Heart right ventricle (tissue), 16 donors: Measurements from ENCODE around the gene TMCC3. TPM values are rescaled to one million over a fixed set of nuclear protein-coding genes. Genes with fewer than 3 reads are reported as not detected.
A peak's percentile ranks its signal among the peaks of the same experiment; 100 is the strongest.

Experiments used
- ATAC-seq, 8 donors: fragments of 200-7000 bp; cut with Tn5 transposase; one replicate each; pipeline ENCODE4 v1.9.1; 2020; ENCODE audit warnings: mild to moderate bottlenecking in 8 of 8, moderate library complexity in 8 of 8, moderate number of reproducible peaks in 1 of 8
- DNase-seq, 2 donors: peaks; one replicate each; pipeline ENCODE4 v3.0.0-alpha.2; 2020
- H3K27ac ChIP-seq, 10 donors: fragments of 200-600 bp; sonication (generic) in 2 of 10; one replicate each; pipeline versions ENCODE4 v1.5.0 to v1.8.0; 2020 to 2022; ENCODE audit warnings: mild to moderate bottlenecking in 3 of 10
- H3K27me3 ChIP-seq, 7 donors: fragments of 200-600 bp; one replicate each; pipeline ENCODE4 v1.8.0; 2021 to 2022; ENCODE audit warnings: mild to moderate bottlenecking in 2 of 7
- H3K36me3 ChIP-seq, 9 donors: fragments of 200-600 bp; sonication (generic) in 1 of 9; one replicate each; pipeline versions ENCODE4 v1.5.0 to v1.8.0; 2020 to 2022; ENCODE audit warnings: mild to moderate bottlenecking in 2 of 9
- H3K4me1 ChIP-seq, 9 donors: fragments of 200-600 bp; sonication (generic) in 1 of 9; one replicate each; pipeline versions ENCODE4 v1.5.0 to v1.8.0; 2020 to 2022; ENCODE audit warnings: mild to moderate bottlenecking in 4 of 9
- H3K4me3 ChIP-seq, 10 donors: fragments of 200-600 bp; sonication (generic) in 2 of 10; one replicate each; pipeline versions ENCODE4 v1.5.0 to v1.8.0; 2020 to 2022; ENCODE audit warnings: mild to moderate bottlenecking in 7 of 10, moderate library complexity in 2 of 10
- H3K9me3 ChIP-seq, 11 donors: fragments of 200-600 bp in 10 of 11; sonication (generic) in 2 of 11; one replicate each; pipeline versions ENCODE4 v1.5.0 to v1.8.0; 2013 to 2022; ENCODE audit warnings: mild to moderate bottlenecking in 2 of 11, control low read depth in 1 of 11, moderate library complexity in 1 of 11
- WGBS, 2 donors: extraction: QIAGEN DNeasy Blood & Tissue Kit; methylation state at CpG; one replicate each; pipeline ENCODE4 v1.1.7; 2013; ENCODE audit warnings: inconsistent platforms in 1 of 2; 5-methylcytosine and 5-hydroxymethylcytosine counted together
- intact Hi-C, 10 donors: fragments of 100-400 bp; cut with DNase I; formaldehyde crosslinking; loops; one replicate each; pipeline versions ENCODE4 v1.11.1 to v1.14.2; 2022
- polyA plus RNA-seq, 2 donors: library from polyadenylated mRNA; stranded (reverse); fragments of 200-250 nt; gene quantifications; one replicate each; pipeline ENCODE4 v1.2.3, GENCODE V29; 2013
- total RNA-seq, 10 donors: library from RNA; stranded (reverse); fragmentation: NEBNext Ultra II Directional in 3 of 10; extraction: Animal tissue kit (Norgen Biotek cat#: 25700) in 3 of 10; gene quantifications; one replicate each; pipeline versions ENCODE4 v1.2.1 to v1.2.4, GENCODE V29; 2021 to 2023
- TF ChIP-seq, protein P1 (sequence below), 9 donors: fragments of 200-600 bp; sonication (generic) in 2 of 9; IDR thresholded peaks; one replicate each; pipeline versions ENCODE4 v1.5.0 to v1.8.0; 2021 to 2022; ENCODE audit warnings: antibody characterized with exemption in 9 of 9, mild to moderate bottlenecking in 5 of 9, moderate library complexity in 1 of 9
- donor health status: Arrhythmogenic right ventricular cardiomyopathy.
- donor health status: ischemic (EF 13 %, LVEDD 7.1; RV severe dilation, severe dysfunction).
- donor health status: healthy with polysubstance abuse.
- donor health status: DM: no; HTN: yes; CAD: no.
- donor health status: DM: no; HTN: no; CAD: no.
- donor health status: ischemic (EF 25% LVEDD 6.9; RV normal size, moderate dysfunction).
- donor health status: ischemic (EF 25% LVEDD 5.7; RV mildly dilated, moderate dysfunction).
- donor health status: healthy.
- donor health status: DM: yes; HTN: yes; CAD: no.
- donor health status: Ischemic cardiomyopathy.
- donor health status: ischemic (EF 35%, LVEDD 5.7; RV mildly dilated, moderate dysfunction).
- donor health status: nonischemic (EF 11% LVEDD 7.7; RV severe dilation, severe dysfunction).
- donor health status: DM: yes; HTN: yes; CAD: no.
- donor health status: PGD.
- donor health status: ischemic (EF 29% LVEDD 5.4; RV normal size, mild dysfunction).
- donor health status: nonischemic (EF 23%, LVEDD 6.1; RV moderate dilation, normal function).

The TMCC3 gene
- total and polyA plus RNA-seq, 12 donors, result 0.88 to 7.3 (median 3.0) TPM

GRCh38 chr12:94679554-94680195 is 29.3 kb upstream of the TMCC3 start:
- Histone ChIP-seq H3K36me3 (no peaks in the 10 kb centered on the region), H3K27me3 (no peaks in the 10 kb centered on the region), H3K4me3 (no peak overlapping the region), H3K27ac (no peak overlapping the region), H3K4me1 (peaks cover 0 to 48% (median 4%) of the 10 kb centered on the region in 9 donors), H3K9me3 (no peaks in the 10 kb centered on the region)
- WGBS, 2 donors, result 87 to 89% methylated on average over 4 of the region's 4 CpGs
- ATAC-seq, result no peak
- DNase-seq, result no peak
- intact Hi-C loops, result loop anchor here in 1 of 10 donors (10.0 kb wide), 1 partner anchor 85 kb away; no protein-coding TSS in a partner anchor
- TF ChIP-seq, protein P1, sequence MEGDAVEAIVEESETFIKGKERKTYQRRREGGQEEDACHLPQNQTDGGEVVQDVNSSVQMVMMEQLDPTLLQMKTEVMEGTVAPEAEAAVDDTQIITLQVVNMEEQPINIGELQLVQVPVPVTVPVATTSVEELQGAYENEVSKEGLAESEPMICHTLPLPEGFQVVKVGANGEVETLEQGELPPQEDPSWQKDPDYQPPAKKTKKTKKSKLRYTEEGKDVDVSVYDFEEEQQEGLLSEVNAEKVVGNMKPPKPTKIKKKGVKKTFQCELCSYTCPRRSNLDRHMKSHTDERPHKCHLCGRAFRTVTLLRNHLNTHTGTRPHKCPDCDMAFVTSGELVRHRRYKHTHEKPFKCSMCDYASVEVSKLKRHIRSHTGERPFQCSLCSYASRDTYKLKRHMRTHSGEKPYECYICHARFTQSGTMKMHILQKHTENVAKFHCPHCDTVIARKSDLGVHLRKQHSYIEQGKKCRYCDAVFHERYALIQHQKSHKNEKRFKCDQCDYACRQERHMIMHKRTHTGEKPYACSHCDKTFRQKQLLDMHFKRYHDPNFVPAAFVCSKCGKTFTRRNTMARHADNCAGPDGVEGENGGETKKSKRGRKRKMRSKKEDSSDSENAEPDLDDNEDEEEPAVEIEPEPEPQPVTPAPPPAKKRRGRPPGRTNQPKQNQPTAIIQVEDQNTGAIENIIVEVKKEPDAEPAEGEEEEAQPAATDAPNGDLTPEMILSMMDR (IDR thresholded peaks at IDR 0.05), result no peak

DNA sequence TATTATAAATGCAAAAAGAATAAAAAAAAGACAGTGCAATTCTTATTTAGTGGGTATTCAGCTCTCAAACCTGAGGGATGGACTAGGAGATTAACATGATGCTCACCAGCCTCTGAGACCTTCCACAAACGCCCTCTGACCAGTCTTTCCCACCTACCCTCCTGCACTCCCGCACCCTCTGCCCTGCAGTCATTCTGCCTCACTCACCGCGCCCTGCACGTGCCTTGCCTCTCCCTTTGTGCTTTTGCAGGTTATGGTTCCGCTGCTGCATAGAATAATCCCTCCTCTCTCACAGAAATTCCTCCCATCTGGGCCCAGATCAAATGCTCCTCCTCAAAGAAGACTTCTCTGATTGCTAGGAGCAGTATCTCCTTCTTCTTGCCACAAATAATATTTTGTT is 28.5 kb upstream of the TMCC3 start:
- intact Hi-C loops, result loop anchor here in 1 of 10 donors (10.0 kb wide), 1 partner anchor 86 kb away; no protein-coding TSS in a partner anchor
- WGBS, 2 donors, result 93% methylated on average over 6 of the region's 6 CpGs

DNA sequence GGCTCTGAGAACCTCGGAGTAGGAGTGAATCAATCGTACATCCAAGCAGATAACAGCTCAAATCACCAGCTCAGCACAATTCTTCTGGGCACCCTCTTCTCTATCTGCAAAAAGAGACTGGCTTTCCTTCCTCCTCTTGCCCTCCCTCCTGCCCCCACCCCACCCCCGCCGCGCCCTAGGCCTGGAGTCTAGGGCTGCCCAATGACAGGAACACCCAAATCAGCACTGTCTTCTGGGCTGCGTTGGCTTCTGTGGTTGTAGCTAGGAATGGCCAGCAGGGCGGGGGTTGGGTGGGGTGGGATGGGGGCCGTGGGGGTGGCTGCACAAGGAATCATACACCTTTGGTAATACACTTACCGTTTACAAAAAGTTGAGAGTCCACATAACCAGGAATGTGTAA is 28.0 kb upstream of the TMCC3 start:
- Histone ChIP-seq H3K36me3 (no peaks in the 10 kb centered on the region), H3K4me3 (no peak overlapping the region), H3K27ac (no peak overlapping the region), H3K9me3 (no peaks in the 10 kb centered on the region), H3K27me3 (no peaks in the 10 kb centered on the region), H3K4me1 (peaks cover 0 to 60% (median 17%) of the 10 kb centered on the region in 9 donors)
- WGBS, 2 donors, result 80 to 86% methylated on average over 9 of the region's 9 CpGs
- TF ChIP-seq, protein P1 (IDR thresholded peaks at IDR 0.05), result no peak
- intact Hi-C loops, result loop anchor here in 1 of 10 donors (10.0 kb wide), 1 partner anchor 86 kb away; no protein-coding TSS in a partner anchor
- no peak for ATAC-seq
- no peak for DNase-seq

More for the DNA sequence above, 28.5 kb upstream of the TMCC3 start:
- H3K27ac ChIP-seq, result no peak overlapping the region
- no peak overlapping the region for H3K4me3 ChIP-seq
- no peaks in the 10 kb centered on the region for H3K9me3 ChIP-seq
- peaks cover 0 to 57% (median 12%) of the 10 kb centered on the region in 9 donors for H3K4me1 ChIP-seq
- ATAC-seq, result no peak
- no peaks in the 10 kb centered on the region for H3K36me3 ChIP-seq
- no peak for DNase-seq
- TF ChIP-seq, protein P1 (IDR thresholded peaks at IDR 0.05), result no peak
- H3K27me3 ChIP-seq, result no peaks in the 10 kb centered on the region

- peaks cover 0 to 55% (median 19%) of the 10 kb centered on the region in 9 donors for H3K4me1 ChIP-seq
- TF ChIP-seq, protein P1 (IDR thresholded peaks at IDR 0.05), result no peak
- no peak for ATAC-seq
- peak overlapping the region in 1 of 10 donors; percentile 88 for H3K27ac ChIP-seq
- H3K27me3 ChIP-seq, result no peaks in the 10 kb centered on the region
- no peaks in the 10 kb centered on the region for H3K9me3 ChIP-seq
- intact Hi-C loops, result loop anchor here in 1 of 10 donors (10.0 kb wide), 1 partner anchor 87 kb away; no protein-coding TSS in a partner anchor
- H3K36me3 ChIP-seq, result no peaks in the 10 kb centered on the region
- DNase-seq, result no peak
- WGBS, 2 donors, result 100% methylated on average over 1 of the region's 1 CpG
- no peak overlapping the region for H3K4me3 ChIP-seq
Measured at GRCh38 chr12:94677778-94678177, 27.4 kb upstream of the TMCC3 start.
